ENCODE measurements around the gene HAVCR2. TPM values are rescaled to one million over a fixed set of nuclear protein-coding genes. Genes with fewer than 3 reads are reported as not detected.
A peak's percentile ranks its signal among the peaks of the same experiment; 100 is the strongest.

Gene HAVCR2
- total and polyA plus RNA-seq, 2 of the 13 experiments (the other 11 are each of a cell fraction or from before 2014, with no cell fraction given): 0.07 to 0.16 TPM

DNA sequence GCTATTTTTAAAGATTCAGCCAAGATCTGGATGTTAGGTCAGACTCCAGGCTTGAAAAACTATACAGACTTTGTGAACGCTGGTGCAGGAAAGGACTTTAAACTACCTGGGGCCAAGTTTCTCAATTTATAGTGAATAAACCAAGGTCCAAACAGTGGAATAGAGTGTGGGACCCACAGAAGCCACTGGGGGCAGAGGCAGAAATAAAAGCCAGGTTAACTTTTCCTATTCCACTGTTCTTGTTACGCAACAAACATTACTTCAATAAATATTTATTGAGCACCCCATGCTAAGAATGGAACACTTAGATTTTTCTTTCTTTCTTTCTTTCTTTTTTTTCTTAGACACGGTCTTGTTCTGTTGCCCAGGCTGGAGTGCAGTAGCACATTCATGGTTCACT, 38.9 kb downstream of the HAVCR2 start (continued):
- TF ChIP-seq, protein P1, sequence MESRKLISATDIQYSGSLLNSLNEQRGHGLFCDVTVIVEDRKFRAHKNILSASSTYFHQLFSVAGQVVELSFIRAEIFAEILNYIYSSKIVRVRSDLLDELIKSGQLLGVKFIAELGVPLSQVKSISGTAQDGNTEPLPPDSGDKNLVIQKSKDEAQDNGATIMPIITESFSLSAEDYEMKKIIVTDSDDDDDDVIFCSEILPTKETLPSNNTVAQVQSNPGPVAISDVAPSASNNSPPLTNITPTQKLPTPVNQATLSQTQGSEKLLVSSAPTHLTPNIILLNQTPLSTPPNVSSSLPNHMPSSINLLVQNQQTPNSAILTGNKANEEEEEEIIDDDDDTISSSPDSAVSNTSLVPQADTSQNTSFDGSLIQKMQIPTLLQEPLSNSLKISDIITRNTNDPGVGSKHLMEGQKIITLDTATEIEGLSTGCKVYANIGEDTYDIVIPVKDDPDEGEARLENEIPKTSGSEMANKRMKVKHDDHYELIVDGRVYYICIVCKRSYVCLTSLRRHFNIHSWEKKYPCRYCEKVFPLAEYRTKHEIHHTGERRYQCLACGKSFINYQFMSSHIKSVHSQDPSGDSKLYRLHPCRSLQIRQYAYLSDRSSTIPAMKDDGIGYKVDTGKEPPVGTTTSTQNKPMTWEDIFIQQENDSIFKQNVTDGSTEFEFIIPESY (CRISPR knock-in tag; IDR thresholded peaks at IDR 0.05): 0 out of 2 replicates have a peak, but pooled peaks have one; percentile 5
- TF ChIP-seq PBX3 (CRISPR knock-in tag; IDR thresholded peaks at IDR 0.05; ENCODE audit: borderline replicate concordance) (no peak), KAT7 (CRISPR knock-in tag; IDR thresholded peaks at IDR 0.05; ENCODE audit: borderline replicate concordance) (no peak), SETDB1 (CRISPR knock-in tag; IDR thresholded peaks at IDR 0.05; ENCODE audit: borderline replicate concordance) (no peak), ZFP36L2 (CRISPR knock-in tag; IDR thresholded peaks at IDR 0.05) (no peak), GFI1 (CRISPR knock-in tag; IDR thresholded peaks at IDR 0.05; ENCODE audit: borderline replicate concordance) (0 out of 2 replicates have a peak, but pooled peaks have one; percentile 15), TEF (CRISPR knock-in tag; IDR thresholded peaks at IDR 0.05) (0 out of 2 replicates have a peak, but pooled peaks have one; percentile 31), CBX2 (IDR thresholded peaks at IDR 0.05; ENCODE audit: low read depth, low read length) (no peak), CBX2 (CRISPR knock-in tag; IDR thresholded peaks at IDR 0.05; ENCODE audit: low read depth) (no peak), ZNF574 (CRISPR knock-in tag; IDR thresholded peaks at IDR 0.05) (no peak), UBTF (CRISPR knock-in tag; IDR thresholded peaks at IDR 0.05) (no peak), POGZ (CRISPR knock-in tag; IDR thresholded peaks at IDR 0.05) (peak; percentile 46; the same call in 1 of the 2 replicates), GATAD2A (CRISPR knock-in tag; IDR thresholded peaks at IDR 0.05) (no peak; the same call in 1 of the 2 replicates), MAF1 (CRISPR knock-in tag; IDR thresholded peaks at IDR 0.05; ENCODE audit: borderline replicate concordance) (no peak), MED8 (CRISPR knock-in tag; IDR thresholded peaks at IDR 0.05; ENCODE audit: insufficient replicate concordance) (no peak), HOXA3 (CRISPR knock-in tag; IDR thresholded peaks at IDR 0.05) (peak; percentile 17; the same call in 1 of the 2 replicates), ZNF350 (CRISPR knock-in tag; IDR thresholded peaks at IDR 0.05; ENCODE audit: borderline replicate concordance, low read depth) (no peak)
- TF ChIP-seq, protein P2, sequence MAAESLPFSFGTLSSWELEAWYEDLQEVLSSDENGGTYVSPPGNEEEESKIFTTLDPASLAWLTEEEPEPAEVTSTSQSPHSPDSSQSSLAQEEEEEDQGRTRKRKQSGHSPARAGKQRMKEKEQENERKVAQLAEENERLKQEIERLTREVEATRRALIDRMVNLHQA (CRISPR knock-in tag; IDR thresholded peaks at IDR 0.05): no peak
- TF ChIP-seq, protein P3, sequence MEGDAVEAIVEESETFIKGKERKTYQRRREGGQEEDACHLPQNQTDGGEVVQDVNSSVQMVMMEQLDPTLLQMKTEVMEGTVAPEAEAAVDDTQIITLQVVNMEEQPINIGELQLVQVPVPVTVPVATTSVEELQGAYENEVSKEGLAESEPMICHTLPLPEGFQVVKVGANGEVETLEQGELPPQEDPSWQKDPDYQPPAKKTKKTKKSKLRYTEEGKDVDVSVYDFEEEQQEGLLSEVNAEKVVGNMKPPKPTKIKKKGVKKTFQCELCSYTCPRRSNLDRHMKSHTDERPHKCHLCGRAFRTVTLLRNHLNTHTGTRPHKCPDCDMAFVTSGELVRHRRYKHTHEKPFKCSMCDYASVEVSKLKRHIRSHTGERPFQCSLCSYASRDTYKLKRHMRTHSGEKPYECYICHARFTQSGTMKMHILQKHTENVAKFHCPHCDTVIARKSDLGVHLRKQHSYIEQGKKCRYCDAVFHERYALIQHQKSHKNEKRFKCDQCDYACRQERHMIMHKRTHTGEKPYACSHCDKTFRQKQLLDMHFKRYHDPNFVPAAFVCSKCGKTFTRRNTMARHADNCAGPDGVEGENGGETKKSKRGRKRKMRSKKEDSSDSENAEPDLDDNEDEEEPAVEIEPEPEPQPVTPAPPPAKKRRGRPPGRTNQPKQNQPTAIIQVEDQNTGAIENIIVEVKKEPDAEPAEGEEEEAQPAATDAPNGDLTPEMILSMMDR (CRISPR knock-in tag; IDR thresholded peaks at IDR 0.05): peak; percentile 45

All from HepG2 (cell line).